GM08714 (cell line): ENCODE data around the gene MT1F.
A peak's percentile ranks its signal among the peaks of the same experiment; 100 is the strongest.
"Not testable (repeated sequence)": the region's sequence is repeated elsewhere in the genome, so short reads cannot be mapped to it uniquely, and the experiment has no call there.

Experiments
- H3K4me3 ChIP-seq: fragments of 200-500 bp; sonication (Bioruptor generic); 2 replicates; pipeline ENCODE4 v1.5.1; 2014; ENCODE audit warnings: mild to moderate bottlenecking, low read length, inconsistent platforms
- ZNF274 ChIP-seq: IDR thresholded peaks from 2 replicates; pipeline ENCODE4 v1.6.1; 2012; ENCODE audit warnings: mild to moderate bottlenecking, low read depth, low read length

MT1F gene

GRCh38 chr16:56645311-56645710 is 12.4 kb upstream of the MT1F start:
- TF ChIP-seq ZNF274, result no peak
- no peak overlapping the region for H3K4me3 ChIP-seq

- TF ChIP-seq ZNF274, result no peak
- H3K4me3 ChIP-seq, result no peak overlapping the region
These were observed 11.9 kb upstream of the MT1F start for GRCh38 chr16:56645838-56646237.

GRCh38 chr16:56647641-56648431 is 9.9 kb upstream of the MT1F start:
- TF ChIP-seq ZNF274, result no peak
- no peak overlapping the region for H3K4me3 ChIP-seq

GRCh38 chr16:56649271-56649670 is 8.5 kb upstream of the MT1F start:
- no peak overlapping the region for H3K4me3 ChIP-seq
- no peak for TF ChIP-seq ZNF274

- no peak for TF ChIP-seq ZNF274
- H3K4me3 ChIP-seq, result no peak overlapping the region
These were observed 7.9 kb upstream of the MT1F start for GRCh38 chr16:56649820-56650219.

GRCh38 chr16:56651586-56651985 is 6.2 kb upstream of the MT1F start, which contains the start of gene MT1B:
TSS of gene MT1B (plus strand) at chr16:56651886. CDS start at chr16:56651954, 68 bp downstream.
- no peak within 1 kb of the TSS for H3K4me3 ChIP-seq
- no peak for TF ChIP-seq ZNF274

- TF ChIP-seq ZNF274, result no peak
- H3K4me3 ChIP-seq, result no peak overlapping the region
These were observed 5.2 kb upstream of the MT1F start for GRCh38 chr16:56652600-56652999.

- H3K4me3 ChIP-seq, result no peak overlapping the region
These were observed 4.5 kb upstream of the MT1F start for GRCh38 chr16:56653218-56653617.

GRCh38 chr16:56658327-56658875 is 642 bp downstream of the MT1F start:
- H3K4me3 ChIP-seq, result peak overlapping the region; percentile 30; the same call in 1 of the 2 replicates
- no peak for TF ChIP-seq ZNF274

More at GRCh38 chr16:56653218-56653617, 4.5 kb upstream of the MT1F start:
- no peak for TF ChIP-seq ZNF274

- H3K4me3 ChIP-seq, result no peak overlapping the region
- TF ChIP-seq ZNF274, result no peak
These were observed 4.9 kb downstream of the MT1F start for GRCh38 chr16:56662357-56663354.

- TF ChIP-seq ZNF274, result no peak
- H3K4me3 ChIP-seq, result no peak overlapping the region
These were observed 6.7 kb downstream of the MT1F start for GRCh38 chr16:56664506-56664905.

- H3K4me3 ChIP-seq, result not testable (repeated sequence)
These were observed 7.8 kb downstream of the MT1F start for GRCh38 chr16:56665286-56666261.

GRCh38 chr16:56667581-56668571 is 10.1 kb downstream of the MT1F start, which contains the start of gene MT1G:
TSS of gene MT1G (minus strand) at chr16:56668065. CDS start at chr16:56667993, 72 bp downstream.
- no peak for TF ChIP-seq ZNF274
- H3K4me3 ChIP-seq, result no peak within 1 kb of the TSS
